Bone marrow (tissue), 2 donors: ENCODE data around the gene CDH13.

ENCODE experiments used
- DNase-seq, 2 donors: peaks; one replicate each; lab custom pipeline; 2025; lab: John Stamatoyannopoulos, UW

The CDH13 gene

GRCh38 chr16:83187405-83187804 is 560.6 kb downstream of the CDH13 start:
- DNase-seq = no peak

- no peak for DNase-seq
Observed at GRCh38 chr16:83196796-83197195, 570.0 kb downstream of the CDH13 start.

GRCh38 chr16:83197450-83197849 is 570.7 kb downstream of the CDH13 start:
- no peak for DNase-seq

- no peak for DNase-seq
Observed at GRCh38 chr16:83198977-83199376, 572.2 kb downstream of the CDH13 start.

DNA sequence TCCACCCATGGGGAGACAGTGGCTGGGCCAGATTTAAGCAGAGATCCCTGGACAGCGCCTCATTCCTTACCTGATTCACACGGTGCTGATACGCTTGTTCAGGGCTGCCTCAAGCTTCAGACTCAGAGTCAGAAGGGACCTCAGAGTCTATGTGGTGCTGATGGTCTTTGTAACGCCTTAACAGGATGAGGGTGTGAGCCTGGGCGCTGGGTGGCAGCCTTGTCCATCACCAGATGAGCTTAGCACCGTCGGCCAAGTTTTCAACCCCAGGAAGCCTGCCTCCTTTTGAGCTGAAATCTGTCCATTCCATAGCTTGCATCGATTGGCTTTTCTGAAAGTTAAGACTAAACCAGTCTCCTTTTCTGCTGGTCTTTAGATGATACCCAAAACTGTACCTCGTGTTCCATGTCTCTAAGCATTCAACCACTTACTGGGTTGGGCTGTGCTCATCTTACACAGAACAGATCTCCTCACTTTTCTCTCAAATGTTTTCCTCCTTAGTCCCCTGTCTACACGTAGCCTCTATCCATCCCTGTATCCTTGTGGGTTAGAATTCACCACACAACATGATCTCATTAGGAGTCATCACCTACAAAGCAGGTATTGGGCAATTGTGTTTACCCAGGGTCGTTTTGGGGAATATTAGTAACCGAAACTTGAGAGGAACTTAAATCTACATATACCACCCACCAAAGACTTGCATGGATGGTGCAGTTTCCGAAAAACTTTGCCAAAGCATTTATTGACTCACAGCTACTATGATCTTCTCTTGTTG is 573.4 kb downstream of the CDH13 start:
- DNase-seq = no peak

- DNase-seq = no peak
Observed at GRCh38 chr16:83201748-83202147, 575.0 kb downstream of the CDH13 start.

DNA sequence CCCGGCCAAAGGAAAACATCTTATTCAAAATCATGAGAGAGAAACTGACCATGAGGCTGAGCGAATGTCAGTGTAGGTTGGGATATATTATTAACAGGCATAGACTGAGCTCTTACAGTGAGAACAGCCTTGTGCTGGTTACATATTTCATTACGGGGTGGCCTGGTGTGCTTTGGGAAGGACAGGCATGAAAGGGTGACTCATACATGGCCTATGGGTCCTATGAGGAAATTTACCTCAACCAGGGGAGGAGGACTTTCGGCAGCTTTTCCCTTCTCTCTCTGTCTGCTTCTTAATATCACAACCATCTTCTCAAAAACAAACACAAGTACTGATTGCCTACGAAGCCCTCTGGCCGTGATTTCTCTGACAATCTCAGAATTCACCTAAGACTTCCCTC is 579.1 kb downstream of the CDH13 start:
- no peak for DNase-seq

GRCh38 chr16:83206426-83206825 is 579.7 kb downstream of the CDH13 start:
- DNase-seq = no peak

GRCh38 chr16:83211711-83212110 is 584.9 kb downstream of the CDH13 start:
- DNase-seq = no peak

GRCh38 chr16:83212301-83212841 is 585.6 kb downstream of the CDH13 start:
- no peak for DNase-seq

GRCh38 chr16:83214671-83215070 is 587.9 kb downstream of the CDH13 start:
- no peak for DNase-seq

GRCh38 chr16:83215406-83216001 is 588.7 kb downstream of the CDH13 start:
- peak in 1 of 2 donors; percentile 39 for DNase-seq

DNA sequence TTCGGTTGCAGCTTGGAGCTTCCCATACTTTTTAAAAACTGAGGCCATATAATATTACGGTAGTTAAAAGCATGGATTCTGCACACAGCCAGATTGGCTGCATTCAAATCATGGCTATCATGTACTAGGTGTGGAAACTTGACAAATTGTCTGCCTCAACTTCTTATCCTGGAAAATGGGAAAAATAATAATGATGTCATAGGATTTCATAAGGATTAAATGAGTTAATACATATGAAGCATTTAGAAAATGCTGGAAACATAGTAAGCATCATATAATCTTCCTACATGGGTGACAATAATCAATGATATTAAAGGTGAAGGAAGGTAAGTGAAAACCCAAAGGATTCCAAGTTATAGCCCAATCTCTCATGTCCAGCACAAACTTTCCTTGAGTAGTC is 592.5 kb downstream of the CDH13 start:
- no peak for DNase-seq

DNA sequence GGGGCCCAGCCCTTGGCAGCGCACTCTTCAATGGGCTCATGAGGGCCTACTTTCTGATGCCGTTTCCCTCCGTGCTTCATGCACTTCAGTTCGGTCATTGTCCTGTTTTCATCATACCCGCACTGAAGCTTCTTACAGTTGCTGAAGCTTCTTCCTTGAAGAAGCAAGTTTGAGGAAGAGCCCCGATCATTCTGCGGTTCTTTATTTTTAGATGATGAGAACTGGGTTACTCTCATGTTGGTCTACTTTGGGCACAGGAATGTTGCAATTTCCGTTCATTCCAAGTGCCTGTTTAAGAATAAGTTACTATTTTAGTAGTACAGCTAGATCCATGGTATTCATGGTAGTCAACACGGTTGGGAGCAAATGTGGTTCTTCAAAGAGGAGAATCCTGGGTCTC is 593.3 kb downstream of the CDH13 start:
- no peak for DNase-seq

DNA sequence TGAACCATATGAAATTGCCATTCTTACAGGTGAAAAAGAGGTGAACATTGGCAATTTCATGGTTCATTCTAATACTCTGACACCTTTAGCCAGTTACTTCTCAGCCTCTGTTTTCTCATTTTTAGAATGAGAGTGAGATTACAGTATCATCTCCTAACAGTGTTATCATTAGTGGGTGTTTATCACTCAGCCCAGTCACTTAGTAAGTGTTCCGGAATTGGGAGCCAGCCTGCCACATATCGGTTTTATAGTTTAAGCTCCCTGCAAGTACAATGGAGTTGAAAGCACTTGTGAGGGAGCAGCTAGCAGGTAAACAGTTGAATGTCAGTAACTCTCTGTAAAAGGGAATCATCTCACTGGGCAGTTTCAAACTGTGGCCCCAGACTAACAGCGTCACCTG is 597.9 kb downstream of the CDH13 start:
- DNase-seq = no peak

DNA sequence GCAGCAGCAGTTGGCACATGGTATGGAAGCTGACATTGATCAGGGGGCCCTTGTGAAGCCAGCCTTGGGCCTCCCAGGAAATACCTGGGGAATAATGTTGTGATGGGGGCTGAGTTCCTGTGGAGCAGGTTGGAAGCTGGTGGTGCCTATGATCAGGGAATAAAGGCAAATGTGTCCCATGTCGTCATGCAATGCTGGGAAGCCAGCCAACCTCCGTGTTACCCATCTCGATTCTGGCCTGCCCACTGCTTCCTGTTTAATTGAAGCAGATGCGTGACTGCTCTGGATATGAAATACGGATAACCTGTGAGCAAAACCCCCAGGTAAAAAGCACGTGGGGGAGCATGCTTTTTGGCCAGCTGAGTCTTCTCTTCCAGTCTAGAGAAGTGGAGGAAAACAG is 600.6 kb downstream of the CDH13 start:
- DNase-seq = no peak

GRCh38 chr16:83231729-83232128 is 605.0 kb downstream of the CDH13 start:
- DNase-seq = no peak

DNA sequence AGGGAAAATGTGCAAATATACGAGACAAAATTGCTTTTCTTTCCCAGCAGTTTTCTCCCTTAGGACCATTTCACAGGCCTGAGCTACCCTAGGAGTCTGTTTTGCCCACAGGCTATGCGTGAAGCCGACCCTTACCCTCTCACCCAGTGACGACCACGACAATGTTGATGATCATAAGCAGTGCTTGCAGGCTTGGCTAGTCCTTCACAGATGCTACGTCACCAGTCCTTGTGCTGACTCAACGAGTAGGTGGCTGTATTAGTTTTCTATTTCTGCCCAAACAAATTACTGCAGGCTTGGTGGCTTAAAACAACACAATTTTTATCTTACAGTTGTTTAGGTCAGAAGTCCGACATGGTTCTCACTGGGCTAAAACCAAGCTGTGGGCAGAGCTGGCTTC is 606.4 kb downstream of the CDH13 start:
- DNase-seq = no peak

DNA sequence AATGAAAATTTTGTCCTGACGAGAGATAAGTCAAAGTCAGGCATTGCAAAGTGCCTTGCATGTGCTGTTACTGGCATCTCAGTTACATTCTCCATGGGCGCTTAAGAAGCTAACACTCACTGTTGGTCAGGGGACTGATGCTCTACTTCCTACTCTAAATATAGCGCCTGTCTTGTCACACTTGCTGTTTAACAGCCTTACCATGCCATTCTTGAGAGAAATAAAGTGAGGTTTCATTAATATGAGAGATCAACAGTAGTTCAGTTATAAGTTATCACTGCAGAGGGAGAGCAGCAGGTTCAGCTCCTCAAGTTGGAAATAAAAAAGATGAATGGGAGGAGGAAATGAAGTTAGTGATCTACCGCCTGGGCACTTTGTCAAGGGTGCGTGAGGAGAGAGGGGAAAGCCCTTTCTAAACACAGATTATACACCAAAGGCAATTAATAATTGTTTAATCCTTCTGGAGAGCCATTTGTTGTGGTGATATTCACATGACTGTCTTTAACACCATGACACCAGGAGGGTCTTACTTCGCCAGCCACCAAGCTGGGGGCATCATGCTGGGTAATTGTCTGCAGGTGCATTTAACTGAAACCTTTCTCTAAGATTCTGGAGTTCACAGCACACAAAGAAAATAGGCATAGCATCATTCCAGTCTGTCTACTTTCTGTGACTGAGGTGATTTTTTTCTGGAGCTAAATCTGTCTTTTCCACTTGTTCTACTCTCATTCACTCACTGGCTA is 612.4 kb downstream of the CDH13 start:
- DNase-seq = no peak

DNA sequence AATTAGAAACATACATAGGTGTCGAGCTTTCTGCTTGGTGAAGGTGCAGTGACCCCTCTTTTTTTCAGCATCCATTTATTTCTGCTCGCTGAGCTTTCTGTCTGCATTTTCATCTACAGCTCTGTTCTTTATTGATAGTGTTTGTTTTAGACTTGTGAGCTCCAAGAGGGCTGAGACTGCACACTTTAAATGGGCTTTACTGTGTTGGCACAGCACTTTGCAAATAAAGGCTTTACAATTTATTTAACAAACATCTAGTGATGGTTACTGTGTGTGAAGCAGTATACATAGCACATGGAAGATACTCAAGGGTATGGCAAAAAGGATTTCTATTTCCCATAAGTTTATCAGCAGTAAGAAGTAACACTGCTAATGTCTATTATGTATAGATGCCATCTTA is 617.3 kb downstream of the CDH13 start:
- DNase-seq = no peak

- DNase-seq = no peak
Observed at GRCh38 chr16:83245061-83245460, 618.3 kb downstream of the CDH13 start.

DNA sequence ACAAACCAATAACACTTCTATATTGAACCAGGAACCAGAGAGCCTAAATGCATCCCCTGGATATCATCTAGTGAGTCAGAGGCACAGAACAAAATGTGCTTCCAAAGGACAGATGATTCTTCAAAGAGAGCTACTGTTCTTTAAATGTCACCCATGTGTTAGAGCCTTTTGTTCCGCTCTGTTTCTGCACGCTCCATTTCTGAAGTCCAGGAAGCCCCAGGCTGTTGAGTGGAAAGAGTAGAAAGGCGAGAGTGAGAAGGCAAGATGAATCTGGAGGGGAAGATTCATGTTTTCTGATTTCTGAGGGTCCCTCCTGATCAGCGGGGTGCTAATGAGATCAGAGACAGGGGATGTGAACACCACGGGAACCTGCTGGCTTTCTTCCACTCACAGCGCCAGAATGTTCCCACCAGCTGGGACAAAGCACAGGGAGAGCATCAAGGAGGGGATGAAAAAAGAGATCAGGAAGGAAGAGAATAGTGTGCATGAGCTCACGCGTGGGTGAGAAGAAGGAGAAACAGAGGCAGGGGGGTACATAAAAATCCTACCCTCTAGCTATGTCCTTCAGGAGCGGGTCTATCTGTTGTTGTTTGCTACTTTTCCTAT is 621.1 kb downstream of the CDH13 start:
- DNase-seq = no peak
